Neural progenitor cell (in vitro differentiated cells): ENCODE measurements around the gene SUMF1. TPM values are rescaled to one million over a fixed set of nuclear protein-coding genes. Genes with fewer than 3 reads are reported as not detected.

Source experiments
- DNase-seq: peaks from one replicate; pipeline ENCODE4 v3.0.0-alpha.2; 2016; ENCODE audit warnings: low spot score
- H2AFZ ChIP-seq: fragments of 200-600 bp; sonication (generic); replicated peaks from 2 replicates; pipeline ENCODE4 v1.6.1; 2016; ENCODE audit warnings: antibody characterized with exemption
- H3F3A ChIP-seq: fragments of 200-600 bp; sonication (generic); 2 replicates; pipeline ENCODE4 v1.6.1; 2016; ENCODE audit warnings: antibody characterized with exemption, low read depth
- H3K27ac ChIP-seq: fragments of 200-600 bp; sonication (generic); 2 replicates; pipeline ENCODE4 v1.5.1; 2016; ENCODE audit warnings: mild to moderate bottlenecking
- H3K27me3 ChIP-seq: fragments of 200-600 bp; sonication (generic); 2 replicates; pipeline ENCODE4 v1.6.1; 2016; ENCODE audit warnings: mild to moderate bottlenecking, moderate library complexity
- H3K36me3 ChIP-seq: fragments of 200-600 bp; sonication (generic); 2 replicates; pipeline ENCODE4 v1.5.1; 2016
- H3K4me1 ChIP-seq: fragments of 200-600 bp; sonication (generic); 2 replicates; pipeline ENCODE4 v1.6.1; 2016; ENCODE audit warnings: mixed run types
- H3K4me2 ChIP-seq: fragments of 200-600 bp; sonication (generic); 2 replicates; pipeline ENCODE4 v1.6.1; 2016
- H3K4me3 ChIP-seq: fragments of 200-600 bp; sonication (generic); 2 replicates; pipeline ENCODE4 v1.5.1; 2016
- H3K79me2 ChIP-seq: fragments of 200-600 bp; sonication (generic); 2 replicates; pipeline ENCODE4 v1.6.1; 2016; ENCODE audit warnings: low read depth
- H3K9ac ChIP-seq: fragments of 200-600 bp; sonication (generic); 2 replicates; pipeline ENCODE4 v1.6.1; 2016
- H3K9me3 ChIP-seq: fragments of 200-600 bp; sonication (generic); 2 replicates; pipeline ENCODE4 v1.5.1; 2016; ENCODE audit warnings: low read depth
- H4K20me1 ChIP-seq: fragments of 200-600 bp; sonication (generic); 2 replicates; pipeline ENCODE4 v1.6.1; 2016; ENCODE audit warnings: low read depth
- H3K27ac Mint-ChIP-seq: 3 replicates; pipeline ENCODE4 v1.8.0; 2021; ENCODE audit warnings: mixed read lengths
- H3K27me3 Mint-ChIP-seq: 2 replicates; pipeline ENCODE4 v1.8.0; 2022; ENCODE audit warnings: low read depth, mild to moderate bottlenecking, inconsistent platforms, moderate library complexity, mixed read lengths; ENCODE audit not compliant: insufficient read depth
- H3K36me3 Mint-ChIP-seq: 3 replicates; pipeline ENCODE4 v1.8.0; 2021; ENCODE audit warnings: mixed read lengths
- H3K4me1 Mint-ChIP-seq: 3 replicates; pipeline ENCODE4 v1.8.0; 2021; ENCODE audit warnings: mixed read lengths
- H3K4me3 Mint-ChIP-seq: 3 replicates; pipeline ENCODE4 v1.8.0; 2021; ENCODE audit warnings: mild to moderate bottlenecking, moderate library complexity, mixed read lengths
- H3K9me3 Mint-ChIP-seq: 3 replicates; pipeline ENCODE4 v1.8.0; 2020; ENCODE audit warnings: mixed read lengths
- CTCF ChIP-seq: fragments of 200-600 bp; sonication (generic); IDR thresholded peaks from 2 replicates; pipeline ENCODE4 v1.5.1; 2017; ENCODE audit warnings: antibody characterized with exemption, mild to moderate bottlenecking
- EZH2 ChIP-seq: fragments of 200-600 bp; sonication (generic); IDR thresholded peaks from 2 replicates; pipeline ENCODE4 v1.6.1; 2017; ENCODE audit warnings: antibody characterized with exemption, mild to moderate bottlenecking, moderate library complexity
- EZH2phosphoT487 ChIP-seq: fragments of 200-600 bp; sonication (generic); IDR thresholded peaks from 2 replicates; pipeline ENCODE4 v1.6.1; 2017; ENCODE audit warnings: antibody characterized with exemption
- total RNA-seq: library from RNA; depleted of rRNA; stranded (reverse); fragments of >200 nt; gene quantifications from 2 replicates; pipeline ENCODE4 v1.2.3, GENCODE V29; 2015; ENCODE audit warnings: low replicate concordance

Gene SUMF1
- total RNA-seq, 1 donor from 2014 or later = 10.6 TPM

- H3K9me3 Mint-ChIP-seq = no peaks in the 10 kb centered on the region
- no peaks in the 10 kb centered on the region for H3K36me3 ChIP-seq
- no peaks in the 10 kb centered on the region for H3K79me2 ChIP-seq
- no peaks in the 10 kb centered on the region for H3K27me3 ChIP-seq
- TF ChIP-seq EZH2phosphoT487 (no peak), CTCF (no peak), EZH2 (no peak)
- H4K20me1 ChIP-seq = no peaks in the 10 kb centered on the region
- H3K4me1 Mint-ChIP-seq = peaks cover 9% of the 10 kb centered on the region
- H3K4me2 ChIP-seq = no peak overlapping the region
- peaks cover 9% of the 10 kb centered on the region for H3F3A ChIP-seq
- DNase-seq = no peak
- peaks cover 9% of the 10 kb centered on the region for H3K4me1 ChIP-seq
- H3K4me3 ChIP-seq = no peak overlapping the region
- no peak overlapping the region for H3K9ac ChIP-seq
- H3K36me3 Mint-ChIP-seq = no peaks in the 10 kb centered on the region
- H3K9me3 ChIP-seq = no peaks in the 10 kb centered on the region
- H2AFZ ChIP-seq = no peak overlapping the region
- no peak overlapping the region for H3K27ac ChIP-seq
- no peaks in the 10 kb centered on the region for H3K27me3 Mint-ChIP-seq
- no peak overlapping the region for H3K4me3 Mint-ChIP-seq
- no peak overlapping the region for H3K27ac Mint-ChIP-seq
Observed at GRCh38 chr3:4476496-4476895, 9.4 kb upstream of the SUMF1 start.

GRCh38 chr3:4475804-4476203, 8.7 kb upstream of the SUMF1 start:
- Histone ChIP-seq H3K27ac (no peak overlapping the region), H3K27me3 (no peaks in the 10 kb centered on the region), H3F3A (peaks cover 9% of the 10 kb centered on the region), H3K36me3 (no peaks in the 10 kb centered on the region), H3K4me3 (no peak overlapping the region), H3K4me1 (peaks cover 9% of the 10 kb centered on the region), H4K20me1 (no peaks in the 10 kb centered on the region), H3K4me2 (no peak overlapping the region), H3K79me2 (no peaks in the 10 kb centered on the region), H2AFZ (no peak overlapping the region), H3K9ac (no peak overlapping the region), H3K9me3 (no peaks in the 10 kb centered on the region)
- H3K27me3 Mint-ChIP-seq = no peaks in the 10 kb centered on the region
- DNase-seq = no peak
- H3K4me3 Mint-ChIP-seq = no peak overlapping the region
- H3K36me3 Mint-ChIP-seq = no peaks in the 10 kb centered on the region
- no peak for TF ChIP-seq EZH2
- TF ChIP-seq CTCF = no peak
- TF ChIP-seq EZH2phosphoT487 = no peak
- no peak overlapping the region for H3K27ac Mint-ChIP-seq
- H3K9me3 Mint-ChIP-seq = no peaks in the 10 kb centered on the region
- peaks cover 9% of the 10 kb centered on the region for H3K4me1 Mint-ChIP-seq

- H3K27ac ChIP-seq = no peak overlapping the region
- Mint-ChIP-seq H3K9me3 (no peaks in the 10 kb centered on the region), H3K36me3 (no peaks in the 10 kb centered on the region), H3K4me1 (peaks cover 9% of the 10 kb centered on the region), H3K4me3 (peak overlapping the region; percentile 4), H3K27ac (peak overlapping the region; percentile 27), H3K27me3 (no peaks in the 10 kb centered on the region)
- H3K4me2 ChIP-seq = peak overlapping the region; percentile 47
- H3K79me2 ChIP-seq = no peaks in the 10 kb centered on the region
- TF ChIP-seq EZH2 = no peak
- TF ChIP-seq EZH2phosphoT487 = no peak
- no peak for TF ChIP-seq CTCF
- H3K9me3 ChIP-seq = no peaks in the 10 kb centered on the region
- H3K9ac ChIP-seq = no peak overlapping the region
- H2AFZ ChIP-seq = peak overlapping the region; percentile 34
- H3K27me3 ChIP-seq = no peaks in the 10 kb centered on the region
- peaks cover 9% of the 10 kb centered on the region for H3K4me1 ChIP-seq
- no peak overlapping the region for H3K4me3 ChIP-seq
- no peaks in the 10 kb centered on the region for H4K20me1 ChIP-seq
- H3F3A ChIP-seq = peaks cover 9% of the 10 kb centered on the region
- peak; percentile 52 for DNase-seq
- H3K36me3 ChIP-seq = no peaks in the 10 kb centered on the region
Observed at GRCh38 chr3:4474683-4475490, 7.8 kb upstream of the SUMF1 start.
